ENCODE results near the gene FAM193A.
"Not testable (repeated sequence)": the region's sequence is repeated elsewhere in the genome, so short reads cannot be mapped to it uniquely, and the experiment has no call there.

The FAM193A gene

DNA sequence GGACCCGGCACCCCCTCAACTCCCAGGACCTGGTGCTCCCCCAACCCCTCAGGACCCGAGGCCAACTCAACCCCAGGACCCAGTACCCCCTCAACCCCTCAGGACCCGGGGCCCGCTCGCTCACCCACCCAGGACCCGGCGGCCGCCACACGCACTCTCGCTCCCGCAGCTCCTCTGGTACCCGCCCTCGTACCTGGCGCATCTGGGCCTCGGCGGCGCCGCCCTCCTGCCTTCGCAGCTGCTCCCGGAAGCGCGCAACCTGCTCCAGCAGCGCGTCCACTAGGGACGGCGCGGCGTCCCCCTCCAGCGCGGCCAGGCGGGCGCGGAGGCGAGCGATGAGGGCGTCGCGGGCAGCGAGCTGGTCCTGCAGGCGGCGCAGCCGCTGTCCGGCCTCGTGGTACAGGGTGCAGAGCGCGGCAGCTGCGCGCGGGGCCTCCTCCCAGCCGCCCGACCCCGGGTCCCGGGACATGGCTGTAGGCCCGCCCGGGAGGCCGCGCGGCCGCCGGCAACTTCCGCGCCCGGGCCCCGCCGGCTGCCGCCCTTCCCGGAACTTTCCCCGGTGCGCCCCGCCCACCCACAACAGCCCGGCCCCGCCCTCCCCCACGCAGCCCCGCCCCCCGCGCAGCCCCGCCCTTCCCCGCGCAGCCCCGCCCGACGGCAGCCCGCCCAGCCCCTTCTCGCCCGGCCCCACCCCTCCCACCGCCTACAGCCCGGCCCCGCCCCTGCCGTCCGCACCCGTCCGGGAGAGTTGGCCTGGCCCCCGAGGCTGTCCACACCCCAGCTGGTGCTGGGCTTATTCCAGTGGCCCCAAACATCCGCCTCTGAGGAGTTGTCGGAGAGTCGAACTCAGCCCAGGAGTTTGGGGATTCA is 219.6 kb downstream of the FAM193A start, which contains the start of gene TNIP2:
Gene TNIP2 (minus strand): TSS at position 516 of the 870 bp plus-strand sequence. CDS start 47 bp downstream, at position 469.
- Mint-ChIP-seq H3K9me3 (no peaks in the 10 kb centered on the region), H3K4me3 (peak within 1 kb of the TSS; percentile 68), H3K27me3 (peaks cover 5% of the 10 kb centered on the region), H3K27ac (peak within 1 kb of the TSS; percentile 92), H3K36me3 (ENCODE audit: low read depth) (peaks cover 23% of the 10 kb centered on the region), H3K4me1 (ENCODE audit: low read depth) (peaks cover 57% of the 10 kb centered on the region)
- intact Hi-C loops (cut with micrococcal nuclease) = loop anchor here (1.0 to 5.0 kb wide), 2 partner anchors 10 to 176 kb away; no protein-coding TSS in a partner anchor

DNA sequence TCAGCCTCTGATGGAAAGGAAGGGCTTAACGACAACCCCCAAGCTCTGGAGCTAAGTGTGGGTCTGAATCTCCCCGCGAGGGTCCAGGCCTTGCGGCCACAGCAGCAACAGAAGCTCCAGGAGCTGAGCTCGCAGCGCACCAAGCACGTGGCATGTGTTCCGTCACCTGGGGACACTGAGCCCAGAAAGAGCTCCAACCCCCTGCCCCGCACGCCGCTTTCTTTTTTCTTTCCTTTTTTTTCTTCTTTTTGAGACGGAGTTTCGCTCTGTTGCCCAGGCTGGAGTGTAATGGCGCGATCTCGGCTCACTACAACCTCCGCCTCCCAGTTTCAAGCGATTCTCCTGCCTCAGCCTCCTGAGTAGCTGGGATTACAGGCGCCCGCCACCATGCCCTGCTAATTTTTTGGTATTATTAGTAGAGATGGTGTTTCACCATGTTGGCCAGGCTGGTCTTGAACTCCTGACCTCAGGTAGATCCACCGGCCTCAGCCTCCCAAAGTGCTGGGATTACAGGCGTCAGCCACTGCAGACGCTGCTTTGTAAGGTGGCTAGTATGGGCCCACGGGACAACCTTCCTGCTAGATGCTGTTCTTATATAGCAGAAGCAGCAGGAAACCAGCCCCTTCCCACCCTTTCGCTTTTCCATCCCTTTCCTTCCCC is 220.4 kb downstream of the FAM193A start:
- H3K27me3 Mint-ChIP-seq = peaks cover 9% of the 10 kb centered on the region
- intact Hi-C loops (cut with micrococcal nuclease) = loop anchor here (1.0 to 5.0 kb wide), 2 partner anchors 11 to 175 kb away; no protein-coding TSS in a partner anchor
- no peaks in the 10 kb centered on the region for H3K9me3 Mint-ChIP-seq
- H3K27ac Mint-ChIP-seq = peak overlapping the region; percentile 92
- peak overlapping the region; percentile 56 for H3K4me3 Mint-ChIP-seq
- peaks cover 21% of the 10 kb centered on the region for H3K36me3 Mint-ChIP-seq (ENCODE audit: low read depth)
- peaks cover 55% of the 10 kb centered on the region for H3K4me1 Mint-ChIP-seq (ENCODE audit: low read depth)

DNA sequence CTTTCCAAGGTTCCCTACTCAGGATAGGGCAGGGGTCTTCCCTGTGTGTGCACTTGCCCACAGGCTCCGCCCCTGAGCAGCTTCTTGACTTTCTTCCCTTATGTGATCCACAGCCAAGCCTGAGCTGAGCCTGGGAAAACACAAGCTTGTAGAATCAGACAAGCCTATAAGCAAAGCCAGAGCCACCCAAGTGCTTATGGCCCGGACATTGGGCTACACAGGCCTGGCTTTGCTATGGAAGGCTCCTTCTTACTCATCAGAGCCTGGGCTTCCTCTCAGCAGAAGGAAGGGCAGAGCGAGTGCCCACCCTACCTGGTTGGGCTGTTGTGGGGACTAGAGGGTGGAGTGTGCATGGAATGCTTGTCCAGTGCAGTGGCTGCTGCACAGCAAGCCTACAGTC is 221.0 kb downstream of the FAM193A start:
- intact Hi-C loops (cut with micrococcal nuclease) = loop anchor here (5.0 kb wide), 1 partner anchor 175 kb away; no protein-coding TSS in a partner anchor
- H3K27me3 Mint-ChIP-seq = peaks cover 14% of the 10 kb centered on the region
- peaks cover 15% of the 10 kb centered on the region for H3K36me3 Mint-ChIP-seq (ENCODE audit: low read depth)
- no peaks in the 10 kb centered on the region for H3K9me3 Mint-ChIP-seq
- H3K4me3 Mint-ChIP-seq = no peak overlapping the region
- H3K27ac Mint-ChIP-seq = peak overlapping the region; percentile 92
- H3K4me1 Mint-ChIP-seq (ENCODE audit: low read depth) = peaks cover 55% of the 10 kb centered on the region

DNA sequence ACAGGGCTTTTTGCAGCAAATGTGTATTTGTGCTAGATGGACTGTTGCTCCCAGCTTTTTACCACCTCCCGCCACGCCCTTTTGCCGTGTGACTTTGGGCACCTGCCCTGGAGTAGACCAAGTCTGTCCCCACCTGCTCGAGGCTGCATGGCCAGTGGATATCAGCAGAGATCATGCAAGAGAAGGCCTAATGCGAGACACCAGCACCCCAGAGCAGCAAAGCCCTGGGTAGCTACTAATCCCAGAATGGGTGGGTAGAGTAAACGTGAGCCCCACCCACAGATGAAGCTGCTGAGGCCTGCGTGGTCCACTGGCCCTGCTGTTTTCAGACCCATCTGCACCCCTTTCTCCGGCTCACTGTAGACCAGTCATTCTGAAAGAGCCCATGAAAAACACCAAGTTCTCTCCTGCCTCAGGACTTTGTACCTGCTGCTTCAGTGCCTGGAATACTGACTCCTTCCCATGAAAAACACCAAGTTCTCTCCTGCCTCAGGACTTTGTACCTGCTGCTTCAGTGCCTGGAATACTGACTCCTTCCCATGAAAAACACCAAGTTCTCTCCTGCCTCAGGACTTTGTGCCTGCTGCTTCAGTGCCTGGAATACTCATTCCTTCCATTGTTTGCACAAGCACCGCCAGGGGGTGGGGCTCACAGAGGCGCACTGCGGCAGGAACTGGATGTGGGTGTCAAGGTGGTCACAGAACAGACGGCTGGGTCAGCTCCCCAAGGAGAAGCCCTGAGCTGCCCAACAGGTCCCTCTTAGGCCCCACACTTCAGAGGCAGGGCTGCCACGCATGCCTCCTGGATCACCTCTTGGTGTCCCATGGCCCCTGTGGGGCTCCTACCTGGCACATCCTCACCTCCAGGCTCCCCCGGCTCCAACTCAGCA is 224.8 kb downstream of the FAM193A start:
- Mint-ChIP-seq H3K27me3 (peaks cover 18% of the 10 kb centered on the region), H3K36me3 (ENCODE audit: low read depth) (no peaks in the 10 kb centered on the region), H3K9me3 (no peaks in the 10 kb centered on the region), H3K4me1 (ENCODE audit: low read depth) (peaks cover 32% of the 10 kb centered on the region), H3K4me3 (no peak overlapping the region), H3K27ac (peak overlapping the region; percentile 20)
- intact Hi-C loops (cut with micrococcal nuclease) = loop anchor here (5.0 kb wide), 1 partner anchor 41 kb away; no protein-coding TSS in a partner anchor

DNA sequence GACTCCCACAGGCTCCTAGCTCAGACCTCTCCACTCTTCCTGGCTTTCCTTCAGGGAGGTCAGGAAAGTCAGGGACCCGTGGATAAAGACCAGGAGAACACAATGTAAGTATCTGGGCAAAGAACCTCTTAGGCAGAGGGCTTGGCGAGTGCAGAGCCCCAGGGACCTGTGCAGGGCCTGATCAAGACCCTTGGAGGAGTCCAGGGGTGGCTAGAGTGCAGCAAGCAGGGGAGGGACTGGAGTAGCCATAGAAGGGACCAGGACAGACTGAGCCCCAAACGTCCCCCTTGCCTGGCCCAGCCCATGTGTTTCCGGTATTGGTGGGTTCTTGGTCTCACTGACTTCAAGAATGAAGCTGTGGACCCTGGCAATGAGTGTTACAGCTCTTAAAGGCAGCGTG is 225.6 kb downstream of the FAM193A start:
- H3K27me3 Mint-ChIP-seq = peaks cover 18% of the 10 kb centered on the region
- intact Hi-C loops (cut with micrococcal nuclease) = loop anchor here (5.0 kb wide), 1 partner anchor 40 kb away; no protein-coding TSS in a partner anchor
- no peaks in the 10 kb centered on the region for H3K36me3 Mint-ChIP-seq (ENCODE audit: low read depth)
- no peak overlapping the region for H3K4me3 Mint-ChIP-seq
- H3K27ac Mint-ChIP-seq = peak overlapping the region; percentile 20
- H3K4me1 Mint-ChIP-seq (ENCODE audit: low read depth) = peaks cover 24% of the 10 kb centered on the region
- H3K9me3 Mint-ChIP-seq = no peaks in the 10 kb centered on the region

DNA sequence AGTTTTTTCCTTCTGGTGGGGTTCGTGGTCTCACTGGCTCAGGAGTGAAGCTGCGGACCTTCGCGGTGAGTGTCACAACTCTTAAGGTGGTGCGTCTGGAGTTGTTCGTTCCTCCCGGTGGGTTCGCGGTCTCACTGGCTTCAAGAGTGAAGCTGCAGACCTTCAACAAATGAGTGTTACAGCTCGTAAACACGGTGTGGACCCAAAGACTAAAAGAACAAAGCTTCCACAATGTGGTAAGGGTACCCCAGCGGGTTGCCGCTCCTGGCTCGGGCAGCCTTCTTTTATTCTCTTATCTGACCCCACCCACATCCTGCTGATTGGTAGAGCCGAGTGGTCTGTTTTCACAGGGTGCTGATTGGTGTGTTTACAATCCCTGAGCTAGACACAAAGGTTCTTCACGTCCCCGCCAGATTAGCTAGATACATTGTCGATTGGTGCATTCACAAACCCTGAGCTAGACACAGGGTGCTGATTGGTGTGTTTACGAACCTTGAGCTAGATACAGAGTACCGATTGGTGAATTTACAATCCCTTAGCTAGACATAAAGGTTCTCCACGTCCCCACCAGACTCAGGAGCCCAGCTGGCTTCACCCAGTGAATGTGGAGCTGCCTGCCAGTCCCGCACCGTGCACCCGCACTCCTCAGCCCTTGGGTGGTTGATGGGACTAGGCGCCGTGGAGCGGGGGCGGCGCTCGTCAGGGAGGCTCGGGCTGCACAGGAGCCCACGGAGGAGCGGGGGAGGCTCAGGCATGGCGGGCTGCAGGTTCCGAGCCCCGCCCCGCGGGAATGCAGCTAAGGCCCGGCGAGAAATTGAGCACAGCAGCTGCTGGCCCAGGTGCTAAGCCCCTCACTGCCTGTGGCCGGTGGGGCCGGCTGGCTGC is 226.3 kb downstream of the FAM193A start:
- not testable (repeated sequence) for H3K9me3 Mint-ChIP-seq; H3K36me3 Mint-ChIP-seq (ENCODE audit: low read depth)
- peaks cover 18% of the 10 kb centered on the region for H3K27me3 Mint-ChIP-seq
- peaks cover 17% of the 10 kb centered on the region for H3K4me1 Mint-ChIP-seq (ENCODE audit: low read depth)
- intact Hi-C loops (cut with micrococcal nuclease) = loop anchor here (5.0 kb wide), 1 partner anchor 40 kb away; no protein-coding TSS in a partner anchor
- H3K27ac Mint-ChIP-seq = peak overlapping the region; percentile 20
- H3K4me3 Mint-ChIP-seq = peak overlapping the region; percentile 0

DNA sequence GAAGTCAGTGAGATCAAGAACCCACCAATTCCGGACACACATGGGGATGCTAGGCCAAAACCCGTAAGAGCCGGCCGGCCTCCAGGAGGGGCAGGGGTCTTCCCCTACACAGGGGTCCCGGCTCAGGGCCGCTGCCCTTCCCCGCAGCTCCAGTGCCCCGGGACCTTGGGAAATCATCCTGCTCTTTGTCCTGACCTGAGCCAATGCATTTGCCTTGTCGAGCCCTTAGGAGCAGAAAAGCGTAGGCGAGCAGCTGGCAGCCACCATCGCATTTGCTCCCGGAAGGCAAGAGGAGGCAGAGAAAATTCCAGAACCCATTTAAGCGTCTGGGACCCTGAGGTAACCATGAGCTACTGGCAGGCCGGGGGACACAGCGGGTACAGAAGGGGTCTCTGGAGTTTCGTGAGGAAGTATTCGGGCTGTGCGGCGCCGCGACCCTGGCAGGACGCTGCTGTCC is 227.1 kb downstream of the FAM193A start:
- H3K27ac Mint-ChIP-seq = peak overlapping the region; percentile 75

DNA sequence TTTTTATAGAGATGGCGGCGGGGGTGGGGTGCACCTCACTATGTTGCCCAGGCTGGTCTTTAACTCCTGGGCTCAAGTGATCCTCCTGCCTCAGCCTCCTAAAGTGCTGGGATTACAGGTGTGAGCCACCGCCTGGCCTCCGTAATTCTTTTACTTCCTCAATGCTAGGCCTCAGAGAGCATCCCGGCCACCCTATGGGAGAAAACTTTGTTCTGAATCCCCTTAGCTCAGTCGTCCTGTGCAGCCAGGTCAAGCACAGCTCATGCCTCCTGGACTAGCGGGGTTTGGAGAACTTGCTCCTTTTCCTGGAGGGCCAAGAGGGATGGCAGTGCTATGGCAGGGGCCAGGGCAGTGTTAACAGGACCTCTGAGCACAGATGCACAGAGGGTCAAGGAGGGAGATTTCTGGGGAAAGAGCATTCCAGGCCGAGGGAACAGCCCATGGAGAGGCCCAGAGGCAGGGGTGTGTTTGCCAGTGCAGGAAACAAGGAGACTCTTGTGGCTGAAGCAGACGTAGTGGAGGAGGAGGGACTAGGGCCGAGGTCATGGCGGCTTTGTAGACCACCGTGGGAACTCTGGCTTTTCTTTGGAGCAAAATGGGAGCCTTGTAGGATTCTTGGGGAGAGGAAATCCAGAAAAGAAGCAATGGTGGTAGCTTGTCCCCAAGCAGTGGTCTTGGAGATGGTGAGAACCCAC is 229.5 kb downstream of the FAM193A start:
- Mint-ChIP-seq H3K36me3 (ENCODE audit: low read depth) (no peaks in the 10 kb centered on the region), H3K9me3 (no peaks in the 10 kb centered on the region), H3K27ac (no peak overlapping the region), H3K4me1 (ENCODE audit: low read depth) (peaks cover 41% of the 10 kb centered on the region), H3K27me3 (peaks cover 13% of the 10 kb centered on the region), H3K4me3 (no peak overlapping the region)
- intact Hi-C loops (cut with micrococcal nuclease) = no loop called here

More for the DNA sequence above, 227.1 kb downstream of the FAM193A start:
- Mint-ChIP-seq H3K36me3 (ENCODE audit: low read depth) (no peaks in the 10 kb centered on the region), H3K9me3 (no peaks in the 10 kb centered on the region), H3K4me1 (ENCODE audit: low read depth) (peaks cover 25% of the 10 kb centered on the region), H3K4me3 (peak overlapping the region; percentile 79), H3K27me3 (peaks cover 18% of the 10 kb centered on the region)
- intact Hi-C loops (cut with micrococcal nuclease) = loop anchor here (5.0 kb wide), 1 partner anchor 39 kb away; no protein-coding TSS in a partner anchor

DNA sequence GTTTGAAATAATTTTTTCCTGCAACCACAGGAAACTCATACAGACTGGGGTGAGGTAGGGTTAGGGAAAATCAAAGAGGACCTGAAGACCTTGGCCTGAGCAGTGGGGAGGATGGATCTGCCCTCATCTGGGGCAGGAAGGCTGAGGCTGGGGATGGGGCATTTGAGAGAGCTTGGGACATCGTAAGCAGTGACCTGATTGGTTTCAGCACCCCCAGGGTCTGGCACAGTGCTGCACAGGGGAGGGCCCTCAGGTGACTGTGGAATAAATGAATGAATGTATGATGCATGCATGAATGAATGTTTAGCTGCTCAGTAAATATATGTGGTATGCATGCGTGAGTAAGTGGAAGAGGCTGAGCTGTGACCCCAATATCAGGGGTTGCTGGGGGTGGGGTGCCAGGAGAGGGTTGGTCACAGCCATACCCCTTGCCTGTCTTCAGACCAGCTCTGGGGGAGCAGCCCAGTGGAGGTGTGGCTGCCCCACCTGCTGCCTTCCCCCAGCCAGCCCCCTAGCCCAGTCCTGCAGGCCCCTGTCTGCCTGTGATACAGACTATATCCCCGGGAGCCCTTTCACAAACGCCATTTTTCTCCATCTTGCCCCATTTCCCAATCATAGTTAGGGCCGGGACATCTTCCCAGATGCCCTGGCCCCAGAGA is 230.7 kb downstream of the FAM193A start:
- Mint-ChIP-seq H3K36me3 (ENCODE audit: low read depth) (no peaks in the 10 kb centered on the region), H3K4me3 (no peak overlapping the region), H3K9me3 (no peaks in the 10 kb centered on the region), H3K27ac (no peak overlapping the region), H3K4me1 (ENCODE audit: low read depth) (peaks cover 42% of the 10 kb centered on the region), H3K27me3 (peaks cover 5% of the 10 kb centered on the region)
- intact Hi-C loops (cut with micrococcal nuclease) = no loop called here

DNA sequence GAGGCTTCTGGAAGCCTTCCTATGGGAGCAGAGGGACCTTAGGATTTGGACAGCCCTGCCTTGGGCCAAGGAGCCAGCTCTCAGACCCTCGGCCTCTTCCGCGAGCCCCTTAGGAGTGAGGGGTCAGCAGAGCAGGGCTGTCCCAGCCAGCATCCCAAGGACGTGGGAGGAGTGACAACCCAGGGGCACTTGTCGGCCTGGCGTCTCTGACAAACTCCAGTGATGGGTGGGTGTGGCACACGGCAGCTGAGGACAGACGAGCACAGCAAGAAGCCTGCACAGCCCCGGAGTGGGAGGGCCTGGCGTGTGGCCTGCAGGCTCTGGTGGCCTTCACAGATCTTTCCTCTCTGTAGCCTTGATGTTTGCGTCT is 231.2 kb downstream of the FAM193A start:
- no peaks in the 10 kb centered on the region for H3K9me3 Mint-ChIP-seq
- H3K4me1 Mint-ChIP-seq (ENCODE audit: low read depth) = peaks cover 39% of the 10 kb centered on the region
- no peak overlapping the region for H3K27ac Mint-ChIP-seq
- H3K27me3 Mint-ChIP-seq = peaks cover 1% of the 10 kb centered on the region
- H3K4me3 Mint-ChIP-seq = no peak overlapping the region
- intact Hi-C loops (cut with micrococcal nuclease) = no loop called here
- H3K36me3 Mint-ChIP-seq (ENCODE audit: low read depth) = no peaks in the 10 kb centered on the region

DNA sequence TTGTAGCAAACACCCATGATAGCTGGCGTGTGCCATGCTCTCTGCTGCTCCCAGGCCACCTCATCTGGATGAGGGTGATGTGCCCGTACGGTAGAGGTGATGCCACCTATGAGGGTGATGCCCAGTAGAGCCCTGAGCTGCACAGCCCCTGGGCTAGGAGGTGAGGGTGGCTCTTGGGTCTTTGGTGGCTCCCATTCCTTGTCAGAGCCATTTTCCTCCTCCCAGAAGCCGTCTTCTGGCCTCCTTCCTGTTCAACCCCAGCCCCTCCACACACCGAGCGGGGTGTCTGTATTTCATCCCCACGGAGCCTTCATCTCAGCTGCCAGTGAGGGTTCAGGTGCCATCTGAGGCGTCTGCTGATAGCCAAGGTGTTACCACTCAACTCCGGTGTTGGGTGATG is 231.7 kb downstream of the FAM193A start:
- Mint-ChIP-seq H3K27me3 (no peaks in the 10 kb centered on the region), H3K4me1 (ENCODE audit: low read depth) (peaks cover 39% of the 10 kb centered on the region), H3K9me3 (no peaks in the 10 kb centered on the region), H3K4me3 (no peak overlapping the region), H3K36me3 (ENCODE audit: low read depth) (no peaks in the 10 kb centered on the region), H3K27ac (no peak overlapping the region)
- intact Hi-C loops (cut with micrococcal nuclease) = no loop called here

DNA sequence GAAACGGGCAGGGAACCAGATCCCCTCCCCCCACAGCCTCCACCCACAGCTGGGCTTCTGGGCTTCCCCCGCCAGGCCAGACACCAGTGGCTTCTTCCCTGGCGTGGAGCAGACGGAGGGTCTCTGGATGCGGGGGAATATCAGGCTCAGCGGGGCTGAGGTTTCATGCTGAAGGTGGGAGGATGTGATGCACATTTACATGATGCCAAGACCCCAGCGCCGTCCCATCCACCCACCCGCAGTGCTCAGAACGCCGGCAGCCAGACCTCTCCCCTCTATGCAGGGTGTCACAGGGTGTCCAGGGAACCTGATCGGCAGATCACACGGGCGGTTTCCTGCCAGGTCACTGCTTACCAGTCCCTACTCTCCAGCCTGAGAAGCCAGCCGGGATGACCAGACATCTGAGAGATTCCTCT is 232.5 kb downstream of the FAM193A start:
- no peaks in the 10 kb centered on the region for H3K27me3 Mint-ChIP-seq
- H3K4me3 Mint-ChIP-seq = no peak overlapping the region
- H3K36me3 Mint-ChIP-seq (ENCODE audit: low read depth) = no peaks in the 10 kb centered on the region
- H3K4me1 Mint-ChIP-seq (ENCODE audit: low read depth) = peaks cover 39% of the 10 kb centered on the region
- intact Hi-C loops (cut with micrococcal nuclease) = no loop called here
- H3K9me3 Mint-ChIP-seq = no peaks in the 10 kb centered on the region
- peak overlapping the region; percentile 90 for H3K27ac Mint-ChIP-seq
